RWPE2 (cell line): ENCODE data around the gene TCP11.

Source experiments
- ATAC-seq: fragments of 200-7000 bp; cut with Tn5 transposase; 3 replicates; pipeline ENCODE4 v1.9.1; 2021; ENCODE audit warnings: low read depth
- DNase-seq: peaks from one replicate; pipeline ENCODE4 v3.0.0-alpha.2; 2020; ENCODE audit warnings: low spot score
- H3K27ac ChIP-seq: fragments of 450-650 bp; 2 replicates; pipeline ENCODE4 v1.5.1; 2017; ENCODE audit warnings: mild to moderate bottlenecking; ENCODE audit not compliant: poor library complexity, severe bottlenecking
- H3K27me3 ChIP-seq: fragments of 250-450 bp; sonication (Bioruptor Pico); 2 replicates; pipeline ENCODE4 v1.5.1; 2021; ENCODE audit warnings: mild to moderate bottlenecking, moderate library complexity; ENCODE audit not compliant: insufficient read depth, poor library complexity, severe bottlenecking
- H3K36me3 ChIP-seq: fragments of 250-450 bp; sonication (Bioruptor Pico); 2 replicates; pipeline ENCODE4 v1.5.1; 2020; ENCODE audit warnings: low read depth, mild to moderate bottlenecking, moderate library complexity
- H3K4me1 ChIP-seq: fragments of 250-450 bp; sonication (Bioruptor Pico); 2 replicates; pipeline ENCODE4 v1.5.1; 2021; ENCODE audit warnings: mild to moderate bottlenecking, moderate library complexity; ENCODE audit not compliant: insufficient read depth, poor library complexity, severe bottlenecking
- H3K4me3 ChIP-seq: fragments of 250-450 bp; sonication (Bioruptor Pico); 2 replicates; pipeline ENCODE4 v1.5.1; 2021; ENCODE audit warnings: mild to moderate bottlenecking, moderate library complexity; ENCODE audit not compliant: severe bottlenecking
- H3K9me3 ChIP-seq: fragments of 250-450 bp; sonication (Bioruptor Pico); 2 replicates; pipeline ENCODE4 v1.5.1; 2021; ENCODE audit warnings: mild to moderate bottlenecking, moderate library complexity; ENCODE audit not compliant: severe bottlenecking
- TF ChIP-seq, protein P1 (sequence below): fragments of 450-650 bp; IDR thresholded peaks from one replicate; pipeline ENCODE4 v1.5.1; 2017; ENCODE audit warnings: mild to moderate bottlenecking, moderate library complexity; ENCODE audit not compliant: poor library complexity, severe bottlenecking

The TCP11 gene

DNA sequence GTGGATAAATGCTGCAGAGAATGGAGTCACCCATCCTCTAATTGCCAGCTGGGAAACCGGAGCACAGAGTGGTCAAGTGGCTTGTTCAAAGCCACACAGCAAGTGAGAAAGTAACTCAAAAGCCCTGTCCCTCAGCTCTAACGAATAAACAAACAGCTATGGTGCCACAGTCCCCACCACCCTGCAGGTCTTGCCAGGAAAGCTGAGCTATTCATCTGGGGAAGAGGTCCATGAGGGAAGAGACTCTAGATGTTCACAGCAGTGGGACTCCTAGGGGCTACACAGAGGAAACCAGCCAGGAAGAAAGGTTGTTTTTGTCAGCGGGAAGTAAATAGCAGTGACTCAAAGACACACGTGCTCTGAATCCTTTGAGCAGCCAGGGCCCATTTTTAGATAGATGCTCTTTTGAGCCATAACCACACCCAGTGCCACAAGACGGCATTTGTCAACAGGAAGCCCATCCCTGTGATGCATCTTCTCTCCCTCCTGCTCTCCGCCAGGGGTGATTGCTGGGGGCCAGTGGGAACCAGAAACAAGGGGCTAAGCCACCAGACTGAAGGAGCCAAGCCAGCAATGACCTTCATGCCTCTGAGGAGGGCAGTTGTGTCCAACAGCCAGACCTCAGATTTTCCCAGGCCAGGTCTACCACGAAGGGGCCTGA lies 32.4 kb upstream of the TCP11 start:
- H3K4me1 ChIP-seq = no peaks in the 10 kb centered on the region
- no peaks in the 10 kb centered on the region for H3K36me3 ChIP-seq
- TF ChIP-seq, protein P1, sequence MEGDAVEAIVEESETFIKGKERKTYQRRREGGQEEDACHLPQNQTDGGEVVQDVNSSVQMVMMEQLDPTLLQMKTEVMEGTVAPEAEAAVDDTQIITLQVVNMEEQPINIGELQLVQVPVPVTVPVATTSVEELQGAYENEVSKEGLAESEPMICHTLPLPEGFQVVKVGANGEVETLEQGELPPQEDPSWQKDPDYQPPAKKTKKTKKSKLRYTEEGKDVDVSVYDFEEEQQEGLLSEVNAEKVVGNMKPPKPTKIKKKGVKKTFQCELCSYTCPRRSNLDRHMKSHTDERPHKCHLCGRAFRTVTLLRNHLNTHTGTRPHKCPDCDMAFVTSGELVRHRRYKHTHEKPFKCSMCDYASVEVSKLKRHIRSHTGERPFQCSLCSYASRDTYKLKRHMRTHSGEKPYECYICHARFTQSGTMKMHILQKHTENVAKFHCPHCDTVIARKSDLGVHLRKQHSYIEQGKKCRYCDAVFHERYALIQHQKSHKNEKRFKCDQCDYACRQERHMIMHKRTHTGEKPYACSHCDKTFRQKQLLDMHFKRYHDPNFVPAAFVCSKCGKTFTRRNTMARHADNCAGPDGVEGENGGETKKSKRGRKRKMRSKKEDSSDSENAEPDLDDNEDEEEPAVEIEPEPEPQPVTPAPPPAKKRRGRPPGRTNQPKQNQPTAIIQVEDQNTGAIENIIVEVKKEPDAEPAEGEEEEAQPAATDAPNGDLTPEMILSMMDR = no peak
- no peaks in the 10 kb centered on the region for H3K9me3 ChIP-seq
- H3K27ac ChIP-seq = no peak overlapping the region
- no peak for ATAC-seq
- no peaks in the 10 kb centered on the region for H3K27me3 ChIP-seq
- DNase-seq = no peak
- H3K4me3 ChIP-seq = no peak overlapping the region

DNA sequence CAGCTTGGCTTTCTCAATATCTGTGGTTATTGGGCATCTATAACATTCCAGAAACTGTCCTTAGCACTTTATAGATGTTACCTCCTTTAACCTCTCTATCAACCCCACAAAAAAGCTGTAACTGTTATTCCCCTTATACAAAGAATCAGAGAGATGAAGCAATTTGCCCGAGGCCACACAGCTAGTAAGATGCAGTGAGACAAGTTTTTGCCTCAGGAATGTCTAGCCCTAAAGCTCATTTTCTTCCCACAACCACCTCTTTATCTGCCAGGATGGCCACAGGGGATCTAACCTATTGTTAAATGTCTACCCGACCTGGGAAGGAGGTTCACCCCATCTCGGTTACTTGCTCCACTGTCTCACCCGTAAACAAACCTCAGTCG lies 31.9 kb upstream of the TCP11 start:
- ATAC-seq (no peak), DNase-seq (no peak)
- Histone ChIP-seq H3K9me3 (no peaks in the 10 kb centered on the region), H3K27ac (no peak overlapping the region), H3K36me3 (no peaks in the 10 kb centered on the region), H3K4me1 (no peaks in the 10 kb centered on the region), H3K27me3 (no peaks in the 10 kb centered on the region), H3K4me3 (no peak overlapping the region)
- TF ChIP-seq, protein P1 = no peak

DNA sequence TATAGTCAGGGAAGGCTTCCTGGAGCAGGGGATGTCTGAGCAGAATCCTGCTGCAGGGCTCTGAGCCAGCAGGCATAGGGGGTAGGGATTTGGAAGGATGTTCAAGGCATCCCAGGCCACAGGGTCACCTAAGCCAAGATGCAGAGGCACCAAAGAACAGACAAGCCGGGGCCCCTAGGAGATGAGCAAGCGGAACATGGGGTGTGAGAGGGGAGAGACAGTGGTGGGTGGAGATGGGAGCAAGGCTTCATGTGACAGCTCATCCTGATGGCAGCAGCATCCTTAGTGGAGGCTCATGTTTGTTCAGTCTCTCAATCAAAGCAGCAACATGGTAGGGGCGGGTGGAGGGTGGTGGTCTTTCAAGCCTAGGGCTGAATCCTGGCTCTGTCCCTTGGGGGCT lies 29.8 kb upstream of the TCP11 start:
- ATAC-seq = no peak
- Histone ChIP-seq H3K9me3 (no peaks in the 10 kb centered on the region), H3K36me3 (no peaks in the 10 kb centered on the region), H3K27ac (no peak overlapping the region), H3K4me3 (no peak overlapping the region), H3K27me3 (no peaks in the 10 kb centered on the region), H3K4me1 (peaks cover 2% of the 10 kb centered on the region)
- TF ChIP-seq, protein P1 = no peak
- DNase-seq = no peak

DNA sequence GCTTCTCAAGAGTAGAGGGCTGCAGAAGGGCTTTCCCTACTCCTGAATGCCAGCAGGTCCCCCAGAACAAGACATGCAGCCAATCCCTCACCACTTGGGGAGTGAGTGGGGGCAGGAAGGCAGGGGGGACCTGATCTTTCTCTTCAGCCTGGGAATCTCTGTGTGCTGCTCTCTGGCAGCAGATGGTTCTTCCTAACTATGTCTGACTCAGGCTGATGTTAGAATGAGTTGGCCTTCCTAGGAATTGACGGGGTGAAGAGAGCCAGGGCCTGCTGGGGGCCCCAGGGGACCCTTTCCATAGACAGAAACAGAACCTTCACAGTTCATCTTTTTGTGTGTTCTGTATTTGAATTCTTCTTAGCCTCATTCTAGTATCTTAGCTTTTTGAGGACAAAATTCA lies 29.0 kb upstream of the TCP11 start:
- H3K27me3 ChIP-seq = no peaks in the 10 kb centered on the region
- H3K36me3 ChIP-seq = no peaks in the 10 kb centered on the region
- H3K9me3 ChIP-seq = no peaks in the 10 kb centered on the region
- no peak overlapping the region for H3K4me3 ChIP-seq
- TF ChIP-seq, protein P1 = no peak
- no peak overlapping the region for H3K27ac ChIP-seq
- H3K4me1 ChIP-seq = peaks cover 3% of the 10 kb centered on the region
- ATAC-seq = no peak
- no peak for DNase-seq

DNA sequence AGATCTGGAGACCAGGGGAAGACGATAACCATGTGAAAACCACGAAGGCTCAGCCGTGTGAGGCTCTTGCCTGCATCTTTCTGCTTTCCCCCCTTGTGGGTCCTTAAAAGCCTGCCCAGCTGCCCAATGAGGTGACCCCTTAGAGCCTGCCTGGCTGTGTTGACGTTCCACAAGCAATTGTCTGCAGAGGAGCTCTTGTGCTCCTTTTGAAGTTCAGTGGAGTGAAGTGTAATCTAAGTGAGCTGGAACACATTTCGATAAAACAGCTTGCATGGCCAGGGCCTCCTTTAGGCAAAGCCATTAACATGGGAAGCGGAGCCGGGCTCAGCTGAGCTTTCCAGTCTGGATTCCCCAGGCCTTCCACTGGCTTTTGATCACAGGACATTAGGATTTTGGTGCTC lies 27.3 kb upstream of the TCP11 start:
- TF ChIP-seq, protein P1 = no peak
- Histone ChIP-seq H3K27ac (no peak overlapping the region), H3K27me3 (no peaks in the 10 kb centered on the region), H3K4me3 (no peak overlapping the region), H3K4me1 (peaks cover 3% of the 10 kb centered on the region), H3K36me3 (no peaks in the 10 kb centered on the region), H3K9me3 (no peaks in the 10 kb centered on the region)
- ATAC-seq (no peak), DNase-seq (no peak)
